MCF 10A (cell line): ENCODE data around the gene RFT1. TPM values are rescaled to one million over a fixed set of nuclear protein-coding genes. Genes with fewer than 3 reads are reported as not detected.

Experiments used
- BruUV-seq: library from RNA; stranded (reverse); fragments of 400-500 nt; replicated peaks from 2 replicates; lab custom pipeline; 2021; lab: Mats Ljungman, UMichigan
- CTCF ChIA-PET: fragments of 300-600 bp; sonication (Branson Sonifier 250); formaldehyde crosslinking; extraction: SDS; loops from one replicate; lab custom pipeline; 2021; ENCODE audit warnings: antibody characterized with exemption, inconsistent platforms; lab: Yijun Ruan, JAX
- POLR2A ChIA-PET: fragments of 300-600, 350-650 bp; sonication (Branson Sonifier 250); formaldehyde crosslinking; extraction: SDS; loops from one replicate; lab custom pipeline; 2020; ENCODE audit warnings: antibody characterized with exemption, inconsistent platforms; lab: Yijun Ruan, JAX
- DNase-seq: peaks from one replicate; pipeline ENCODE4 v3.0.0-alpha.2; 2018; ENCODE audit not compliant: unreplicated experiment
- H3K27ac Mint-ChIP-seq: one replicate; pipeline ENCODE4 v1.8.0; 2022; ENCODE audit warnings: mild to moderate bottlenecking, low read depth, mixed read lengths; ENCODE audit not compliant: unreplicated experiment
- H3K27me3 Mint-ChIP-seq: one replicate; pipeline ENCODE4 v1.8.0; 2022; ENCODE audit warnings: mixed read lengths; ENCODE audit not compliant: insufficient read depth, unreplicated experiment
- H3K36me3 Mint-ChIP-seq: one replicate; pipeline ENCODE4 v1.8.0; 2022; ENCODE audit warnings: mild to moderate bottlenecking, moderate library complexity, mixed read lengths; ENCODE audit not compliant: insufficient read depth, unreplicated experiment
- H3K4me1 Mint-ChIP-seq: one replicate; pipeline ENCODE4 v1.8.0; 2022; ENCODE audit warnings: mixed read lengths; ENCODE audit not compliant: insufficient read depth, unreplicated experiment
- H3K4me3 Mint-ChIP-seq: one replicate; pipeline ENCODE4 v1.8.0; 2022; ENCODE audit warnings: mild to moderate bottlenecking, moderate library complexity, mixed read lengths; ENCODE audit not compliant: unreplicated experiment
- H3K9me3 Mint-ChIP-seq: one replicate; pipeline ENCODE4 v1.8.0; 2022; ENCODE audit warnings: mixed read lengths; ENCODE audit not compliant: unreplicated experiment
- CTCF ChIP-seq: fragments of 200-600 bp; IDR thresholded peaks from one replicate; pipeline ENCODE4 v1.8.0; 2022; ENCODE audit warnings: antibody characterized with exemption, mild to moderate bottlenecking; ENCODE audit not compliant: unreplicated experiment
- intact Hi-C: fragments of 100-400 bp; cut with micrococcal nuclease; formaldehyde crosslinking; loops from 2 replicates; pipeline ENCODE4 v1.14.1; 2022
- total RNA-seq: library from RNA; stranded (reverse); gene quantifications from 2 replicates; pipeline ENCODE4 v1.2.3, GENCODE V29; 2022

Gene RFT1
- total RNA-seq, 1 experiment from 2014 or later: 42.7 TPM

- Mint-ChIP-seq H3K4me3 (no peak overlapping the region), H3K27ac (no peak overlapping the region), H3K36me3 (peaks cover 15% of the 10 kb centered on the region), H3K27me3 (no peaks in the 10 kb centered on the region), H3K9me3 (no peaks in the 10 kb centered on the region), H3K4me1 (no peaks in the 10 kb centered on the region)
- intact Hi-C loops: no loop called here
- no TSS peak for BruUV-seq
- no peak for DNase-seq
- POLR2A ChIA-PET: no interaction called here
- CTCF ChIA-PET: interaction anchor here (0.5 to 1.5 kb wide), 2 partner anchors 19 to 38 kb away, joined by 3 to 5 read pairs; no protein-coding TSS in a partner anchor
- TF ChIP-seq CTCF: no peak
These were observed 45.6 kb upstream of the RFT1 start for GRCh38 chr3:53175613-53176540.

DNA sequence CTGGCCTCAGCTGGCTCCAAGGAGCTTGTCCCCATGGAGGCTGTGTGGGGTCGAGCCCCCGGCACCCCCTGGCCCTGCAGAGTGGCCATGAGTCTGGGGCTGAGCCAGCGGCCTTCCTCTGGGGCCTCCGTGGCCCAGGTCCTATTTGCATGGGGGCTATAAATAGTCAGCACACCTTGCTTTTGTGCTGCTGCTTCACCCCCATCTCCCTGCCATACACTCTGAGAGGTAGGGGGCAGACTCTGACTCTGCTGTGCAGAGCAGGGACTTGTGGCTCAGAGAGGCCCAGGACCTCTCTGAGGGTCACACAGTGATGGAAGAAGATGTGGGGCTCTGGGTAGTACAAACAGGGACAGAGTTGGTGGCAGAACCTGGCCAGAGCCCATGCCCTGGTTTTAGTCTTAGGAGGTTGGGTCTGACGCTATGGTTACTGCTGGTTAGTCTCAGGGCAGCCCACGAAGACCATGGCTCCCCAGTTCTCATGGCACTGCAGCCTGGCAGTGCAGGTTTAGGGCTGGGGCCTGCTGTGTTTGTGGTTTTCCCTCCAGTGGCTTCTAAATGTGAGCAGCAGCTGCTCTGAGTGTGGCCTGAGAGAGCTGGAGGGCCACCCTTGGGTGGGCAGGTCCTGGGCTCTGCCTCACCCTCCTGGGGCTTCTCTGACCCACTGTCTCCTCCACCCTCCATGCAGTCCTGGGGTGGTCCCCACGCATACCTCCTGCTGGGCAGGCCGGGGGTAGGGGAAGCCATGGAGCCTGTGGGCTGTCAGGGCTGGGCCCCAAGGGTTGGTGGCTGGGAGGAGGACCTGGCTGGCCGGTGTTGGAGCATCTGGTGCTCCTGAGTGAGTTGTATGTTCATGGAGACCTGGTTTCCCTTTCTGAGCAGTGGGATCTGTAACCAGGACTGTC is 44.4 kb upstream of the RFT1 start:
- H3K4me3 Mint-ChIP-seq: no peak overlapping the region
- intact Hi-C loops: no loop called here
- ChIA-PET POLR2A (interaction anchor here (0.6 kb wide), 1 partner anchor 14 kb away, joined by 3 read pairs; no protein-coding TSS in a partner anchor), CTCF (interaction anchor here (0.6 to 1.7 kb wide), 2 partner anchors 21 to 58 kb away, joined by 3 to 4 read pairs; no protein-coding TSS in a partner anchor)
- H3K27me3 Mint-ChIP-seq: no peaks in the 10 kb centered on the region
- peaks cover 13% of the 10 kb centered on the region for H3K36me3 Mint-ChIP-seq
- no peak overlapping the region for H3K27ac Mint-ChIP-seq
- no TSS peak for BruUV-seq
- peaks cover 6% of the 10 kb centered on the region for H3K4me1 Mint-ChIP-seq
- DNase-seq: no peak
- no peak for TF ChIP-seq CTCF
- no peaks in the 10 kb centered on the region for H3K9me3 Mint-ChIP-seq

- no TSS peak for BruUV-seq
- ChIA-PET POLR2A (no interaction called here), CTCF (interaction anchor here (1.0 to 1.7 kb wide), 2 partner anchors 20 to 22 kb away, joined by 4 read pairs; no protein-coding TSS in a partner anchor)
- no peak for DNase-seq
- peaks cover 6% of the 10 kb centered on the region for H3K4me1 Mint-ChIP-seq
- no peak for TF ChIP-seq CTCF
- no peaks in the 10 kb centered on the region for H3K9me3 Mint-ChIP-seq
- no peak overlapping the region for H3K27ac Mint-ChIP-seq
- peaks cover 5% of the 10 kb centered on the region for H3K36me3 Mint-ChIP-seq
- intact Hi-C loops: no loop called here
- no peak overlapping the region for H3K4me3 Mint-ChIP-seq
- H3K27me3 Mint-ChIP-seq: no peaks in the 10 kb centered on the region
These were observed 42.9 kb upstream of the RFT1 start for GRCh38 chr3:53173107-53173506.
